ENCODE results near the gene RNF223.
"Not testable (repeated sequence)": the region's sequence is repeated elsewhere in the genome, so short reads cannot be mapped to it uniquely, and the experiment has no call there.

The RNF223 gene

DNA sequence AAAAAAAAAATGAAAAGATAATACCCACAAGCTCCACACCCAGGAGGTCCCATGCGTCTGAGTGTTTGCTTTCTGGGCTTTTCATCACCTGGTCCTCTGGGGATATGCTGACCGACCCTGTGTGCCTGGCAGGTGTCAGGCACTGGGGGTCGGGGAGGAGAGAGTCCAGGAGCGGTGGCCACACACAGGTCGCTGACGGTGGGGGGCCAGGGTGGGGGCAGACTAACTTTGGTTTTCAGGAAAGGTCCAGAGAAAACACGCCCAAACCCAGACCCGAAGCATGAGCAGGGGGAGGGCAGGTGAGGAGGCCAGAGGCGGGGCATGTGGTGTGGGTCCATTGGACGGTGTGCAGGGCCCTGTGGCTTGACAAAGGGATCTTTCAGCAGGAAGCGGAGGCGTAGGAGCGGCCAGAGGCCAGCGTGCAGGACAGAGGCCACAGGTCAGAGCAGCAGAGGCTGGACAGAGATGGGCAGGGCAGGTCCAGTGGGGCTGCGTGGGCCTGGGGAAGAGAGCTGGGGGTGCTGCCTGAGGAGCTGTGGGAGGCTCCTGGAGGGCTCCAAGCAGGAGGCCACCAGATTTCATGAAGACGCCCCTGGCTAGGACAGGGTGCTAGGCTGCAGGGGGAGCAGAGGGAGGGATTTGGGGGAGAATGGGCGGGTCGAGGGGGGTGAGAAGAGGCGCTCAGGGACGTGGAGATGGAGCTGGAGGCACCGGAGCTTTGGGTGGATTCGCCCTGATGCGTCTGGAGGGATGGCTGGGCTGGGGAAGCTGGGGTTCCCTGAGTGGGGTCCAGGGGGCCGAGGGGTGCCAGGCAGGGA is 15.8 kb downstream of the RNF223 start:
- H3K27ac ChIP-seq (ENCODE audit: low read length), result no peak overlapping the region
- no peaks in the 10 kb centered on the region for H3K4me1 ChIP-seq (ENCODE audit: control insufficient read depth, low read depth, low read length)
- peak overlapping the region; percentile 58 for H3K4me3 ChIP-seq (ENCODE audit: low read length)
- H3K36me3 ChIP-seq (ENCODE audit: control insufficient read depth, low read depth, low read length), result peaks cover 12% of the 10 kb centered on the region
- H3K27me3 ChIP-seq (ENCODE audit: control insufficient read depth, insufficient read depth, low read length), result peaks cover 65% of the 10 kb centered on the region
- no peak overlapping the region for H3K9ac ChIP-seq (ENCODE audit: low read length)
- no peaks in the 10 kb centered on the region for H3K9me3 ChIP-seq (ENCODE audit: control insufficient read depth, low read depth, low read length)

DNA sequence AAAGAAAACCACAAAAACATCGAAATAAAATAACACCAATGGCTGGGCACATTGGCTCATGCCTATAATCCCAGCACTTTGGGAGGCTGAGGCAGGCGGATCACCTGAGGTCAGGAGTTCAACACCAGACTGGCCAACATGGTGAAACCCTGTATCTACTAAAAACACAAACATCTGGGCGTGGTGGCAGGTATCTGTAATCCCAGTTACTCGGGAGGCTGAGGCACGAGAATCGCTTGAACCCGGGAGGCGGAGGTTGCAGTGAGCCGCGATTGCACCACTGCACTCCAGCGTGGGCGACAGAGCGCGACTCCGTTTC is 16.4 kb downstream of the RNF223 start:
- not testable (repeated sequence) for H3K9me3 ChIP-seq (ENCODE audit: control insufficient read depth, low read depth, low read length); H3K4me1 ChIP-seq (ENCODE audit: control insufficient read depth, low read depth, low read length); H3K27ac ChIP-seq (ENCODE audit: low read length); H3K9ac ChIP-seq (ENCODE audit: low read length); H3K4me3 ChIP-seq (ENCODE audit: low read length)
- Histone ChIP-seq H3K36me3 (ENCODE audit: control insufficient read depth, low read depth, low read length) (peaks cover 16% of the 10 kb centered on the region), H3K27me3 (ENCODE audit: control insufficient read depth, insufficient read depth, low read length) (peaks cover 59% of the 10 kb centered on the region)

DNA sequence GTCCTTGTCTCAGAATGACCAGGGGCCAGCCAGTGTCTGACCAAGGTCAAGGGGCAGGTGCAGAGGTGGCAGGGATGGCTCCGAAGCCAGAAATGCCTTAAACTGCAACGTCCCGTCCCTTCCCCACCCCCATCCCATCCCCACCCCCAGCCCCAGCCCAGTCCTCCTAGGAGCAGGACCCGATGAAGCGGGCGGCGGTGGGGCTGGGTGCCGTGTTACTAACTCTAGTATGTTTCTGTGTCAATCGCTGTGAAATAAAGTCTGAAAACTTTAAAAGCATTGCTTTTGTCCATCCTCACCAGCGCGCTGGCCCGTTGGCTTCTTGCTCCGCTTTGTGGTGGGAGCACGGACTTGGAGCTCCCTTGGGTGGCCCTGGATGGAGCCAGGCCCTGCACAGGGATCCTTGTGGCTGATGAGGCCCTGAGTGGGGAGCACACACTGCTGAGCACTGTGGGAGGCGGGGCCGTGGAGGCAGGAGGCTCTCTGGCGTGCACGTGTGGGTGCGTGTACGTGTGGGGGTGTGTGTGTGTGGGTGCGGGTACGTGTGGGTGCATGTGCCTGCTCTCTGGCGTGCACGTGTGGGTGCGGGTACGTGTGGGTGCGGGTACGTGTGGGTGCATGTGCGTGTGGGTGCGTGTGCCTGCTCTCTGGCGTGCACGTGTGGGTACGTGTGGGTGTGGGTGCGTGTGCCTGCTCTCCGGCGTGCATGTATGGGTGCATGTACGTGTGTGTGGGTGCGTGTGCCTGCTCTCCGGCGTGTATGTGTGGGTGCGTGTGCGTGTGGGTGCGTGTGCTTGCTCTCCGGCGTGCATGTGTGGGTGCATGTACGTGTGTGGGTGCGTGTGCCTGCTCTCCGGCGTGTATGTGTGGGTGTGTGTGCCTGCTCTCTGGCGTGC is 18.0 kb downstream of the RNF223 start:
- Histone ChIP-seq H3K9ac (ENCODE audit: low read length) (no peak overlapping the region), H3K36me3 (ENCODE audit: control insufficient read depth, low read depth, low read length) (peaks cover 24% of the 10 kb centered on the region), H3K9me3 (ENCODE audit: control insufficient read depth, low read depth, low read length) (no peaks in the 10 kb centered on the region), H3K4me3 (ENCODE audit: low read length) (no peak overlapping the region), H3K27ac (ENCODE audit: low read length) (no peak overlapping the region), H3K4me1 (ENCODE audit: control insufficient read depth, low read depth, low read length) (no peaks in the 10 kb centered on the region), H3K27me3 (ENCODE audit: control insufficient read depth, insufficient read depth, low read length) (peaks cover 42% of the 10 kb centered on the region)

DNA sequence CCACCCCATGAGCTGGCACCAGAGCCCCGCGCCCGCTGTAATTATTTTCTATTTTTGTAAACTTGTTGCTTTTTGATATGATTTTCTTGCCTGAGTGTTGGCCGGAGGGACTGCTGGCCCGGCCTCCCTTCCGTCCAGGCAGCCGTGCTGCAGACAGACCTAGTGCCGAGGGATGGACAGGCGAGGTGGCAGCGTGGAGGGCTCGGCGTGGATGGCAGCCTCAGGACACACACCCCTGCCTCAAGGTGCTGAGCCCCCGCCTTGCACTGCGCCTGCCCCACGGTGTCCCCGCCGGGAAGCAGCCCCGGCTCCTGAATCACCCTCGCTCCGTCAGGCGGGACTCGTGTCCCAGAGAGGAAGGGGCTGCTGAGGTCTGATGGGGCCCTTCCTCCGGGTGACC is 19.1 kb downstream of the RNF223 start:
- Histone ChIP-seq H3K4me1 (ENCODE audit: control insufficient read depth, low read depth, low read length) (no peaks in the 10 kb centered on the region), H3K4me3 (ENCODE audit: low read length) (no peak overlapping the region), H3K9ac (ENCODE audit: low read length) (no peak overlapping the region), H3K27ac (ENCODE audit: low read length) (no peak overlapping the region), H3K9me3 (ENCODE audit: control insufficient read depth, low read depth, low read length) (no peaks in the 10 kb centered on the region), H3K36me3 (ENCODE audit: control insufficient read depth, low read depth, low read length) (peaks cover 24% of the 10 kb centered on the region), H3K27me3 (ENCODE audit: control insufficient read depth, insufficient read depth, low read length) (peaks cover 31% of the 10 kb centered on the region)

DNA sequence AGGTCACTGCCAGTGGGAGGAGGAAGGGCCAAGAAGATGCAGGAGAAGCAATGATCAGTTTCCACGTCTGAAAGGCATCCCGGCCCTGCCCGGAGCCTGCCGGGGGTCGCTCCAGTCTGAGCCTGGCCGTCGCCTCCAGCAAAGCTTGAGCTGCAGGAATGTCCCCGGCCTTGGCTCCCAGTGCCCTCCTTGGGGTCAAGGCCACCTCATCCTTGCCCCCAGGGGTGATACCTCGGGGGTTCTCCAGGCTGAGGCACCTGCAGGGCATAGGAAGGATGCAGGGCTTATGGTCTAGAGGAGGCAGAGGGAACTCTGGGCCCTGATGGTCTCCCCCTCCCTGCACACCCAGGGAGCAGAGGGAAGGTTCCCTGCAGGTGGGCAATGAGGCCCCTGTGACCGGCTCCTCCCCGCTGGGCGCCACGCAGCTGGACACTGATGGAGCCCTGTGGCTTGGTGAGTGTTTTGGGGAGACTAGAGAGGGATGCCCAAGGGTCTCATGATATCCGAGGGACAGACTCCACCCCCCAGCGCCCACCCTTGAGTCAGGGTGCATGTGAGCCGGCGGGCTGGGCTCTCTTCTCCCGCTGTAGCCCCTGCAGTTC is 19.9 kb downstream of the RNF223 start:
- Histone ChIP-seq H3K36me3 (ENCODE audit: control insufficient read depth, low read depth, low read length) (peaks cover 24% of the 10 kb centered on the region), H3K27ac (ENCODE audit: low read length) (no peak overlapping the region), H3K9ac (ENCODE audit: low read length) (no peak overlapping the region), H3K4me1 (ENCODE audit: control insufficient read depth, low read depth, low read length) (no peaks in the 10 kb centered on the region), H3K9me3 (ENCODE audit: control insufficient read depth, low read depth, low read length) (no peaks in the 10 kb centered on the region), H3K4me3 (ENCODE audit: low read length) (no peak overlapping the region), H3K27me3 (ENCODE audit: control insufficient read depth, insufficient read depth, low read length) (peaks cover 26% of the 10 kb centered on the region)

DNA sequence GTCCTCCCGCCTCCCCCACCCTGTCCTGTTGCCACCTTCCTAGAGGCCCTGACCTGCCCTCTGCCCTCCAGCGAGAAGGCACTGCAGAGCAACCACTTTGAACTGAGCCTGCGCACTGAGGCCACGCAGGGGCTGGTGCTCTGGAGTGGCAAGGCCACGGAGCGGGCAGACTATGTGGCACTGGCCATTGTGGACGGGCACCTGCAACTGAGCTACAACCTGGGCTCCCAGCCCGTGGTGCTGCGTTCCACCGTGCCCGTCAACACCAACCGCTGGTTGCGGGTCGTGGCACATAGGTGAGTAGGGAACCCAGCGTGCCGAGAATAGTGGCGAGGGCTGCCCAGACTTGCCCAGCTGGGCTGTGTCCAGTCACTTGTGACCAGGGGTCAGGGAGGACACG is 20.4 kb downstream of the RNF223 start:
- Histone ChIP-seq H3K27me3 (ENCODE audit: control insufficient read depth, insufficient read depth, low read length) (peaks cover 21% of the 10 kb centered on the region), H3K36me3 (ENCODE audit: control insufficient read depth, low read depth, low read length) (peaks cover 24% of the 10 kb centered on the region)

DNA sequence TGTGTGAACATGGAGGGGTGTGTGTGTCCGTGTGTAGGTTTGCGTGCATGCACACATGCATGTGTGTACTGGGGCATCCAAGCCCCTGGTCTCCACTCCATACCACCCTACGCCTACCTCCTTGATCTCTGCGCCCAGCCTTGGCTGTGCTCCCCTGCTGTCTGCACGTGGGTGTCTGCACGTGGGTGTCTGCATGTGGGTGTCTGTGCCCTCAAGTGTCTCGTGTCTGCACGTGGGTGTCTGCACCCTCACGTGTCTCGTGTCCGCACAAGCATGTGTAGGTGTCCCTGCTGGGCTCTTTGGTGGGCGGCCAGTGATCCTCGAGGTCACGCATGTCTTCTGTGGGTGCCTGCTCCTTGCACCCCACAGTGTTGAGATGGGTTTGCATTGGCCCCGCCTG is 21.1 kb downstream of the RNF223 start:
- Histone ChIP-seq H3K4me1 (ENCODE audit: control insufficient read depth, low read depth, low read length) (no peaks in the 10 kb centered on the region), H3K9ac (ENCODE audit: low read length) (no peak overlapping the region), H3K27me3 (ENCODE audit: control insufficient read depth, insufficient read depth, low read length) (peaks cover 15% of the 10 kb centered on the region), H3K36me3 (ENCODE audit: control insufficient read depth, low read depth, low read length) (peaks cover 24% of the 10 kb centered on the region), H3K9me3 (ENCODE audit: control insufficient read depth, low read depth, low read length) (no peaks in the 10 kb centered on the region), H3K4me3 (ENCODE audit: low read length) (no peak overlapping the region), H3K27ac (ENCODE audit: low read length) (no peak overlapping the region)

More for the DNA sequence above, 20.4 kb downstream of the RNF223 start:
- Histone ChIP-seq H3K4me3 (ENCODE audit: low read length) (no peak overlapping the region), H3K27ac (ENCODE audit: low read length) (no peak overlapping the region), H3K9ac (ENCODE audit: low read length) (no peak overlapping the region), H3K9me3 (ENCODE audit: control insufficient read depth, low read depth, low read length) (no peaks in the 10 kb centered on the region), H3K4me1 (ENCODE audit: control insufficient read depth, low read depth, low read length) (no peaks in the 10 kb centered on the region)

DNA sequence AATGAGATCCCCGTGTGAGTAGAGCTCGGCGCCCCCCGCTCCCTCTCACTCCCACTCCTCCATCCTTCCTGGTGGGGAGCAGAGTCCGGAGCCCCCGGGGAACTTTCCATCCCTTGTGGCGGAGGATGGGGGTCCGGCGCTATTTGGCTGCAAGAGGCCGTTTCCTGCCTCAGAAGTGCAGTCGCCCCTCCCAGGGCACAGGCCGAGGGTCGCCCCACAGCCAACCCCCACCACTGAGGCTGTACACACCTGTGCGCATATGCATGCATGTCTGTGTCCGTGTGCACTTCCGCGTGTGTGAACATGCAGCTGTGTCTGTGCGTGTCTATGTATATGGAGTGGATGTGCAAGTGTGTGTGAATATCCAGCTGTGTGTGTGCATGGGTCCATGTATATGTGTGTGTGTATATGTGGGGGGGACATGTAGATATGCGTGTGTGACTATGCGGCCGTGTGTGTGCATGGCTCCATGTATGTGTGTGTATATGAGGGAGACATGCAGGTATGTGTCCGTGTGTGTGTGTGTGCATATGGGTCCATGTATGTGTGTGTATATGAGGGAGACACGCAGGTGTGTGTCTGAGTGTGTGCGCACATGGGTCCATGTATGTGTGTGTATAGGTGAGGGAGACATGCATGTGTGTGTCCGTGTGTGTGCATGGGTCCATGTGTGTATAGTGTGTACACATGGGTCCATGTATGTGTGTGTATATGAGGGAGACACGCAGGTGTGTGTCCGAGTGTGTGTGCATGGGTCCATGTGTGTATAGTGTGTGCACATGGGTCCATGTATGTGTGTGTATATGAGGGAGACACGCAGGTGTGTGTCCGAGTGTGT is 21.9 kb downstream of the RNF223 start:
- Histone ChIP-seq H3K27ac (ENCODE audit: low read length) (no peak overlapping the region), H3K4me3 (ENCODE audit: low read length) (no peak overlapping the region), H3K4me1 (ENCODE audit: control insufficient read depth, low read depth, low read length) (no peaks in the 10 kb centered on the region), H3K9me3 (ENCODE audit: control insufficient read depth, low read depth, low read length) (no peaks in the 10 kb centered on the region), H3K9ac (ENCODE audit: low read length) (no peak overlapping the region), H3K36me3 (ENCODE audit: control insufficient read depth, low read depth, low read length) (peaks cover 29% of the 10 kb centered on the region), H3K27me3 (ENCODE audit: control insufficient read depth, insufficient read depth, low read length) (peaks cover 7% of the 10 kb centered on the region)

DNA sequence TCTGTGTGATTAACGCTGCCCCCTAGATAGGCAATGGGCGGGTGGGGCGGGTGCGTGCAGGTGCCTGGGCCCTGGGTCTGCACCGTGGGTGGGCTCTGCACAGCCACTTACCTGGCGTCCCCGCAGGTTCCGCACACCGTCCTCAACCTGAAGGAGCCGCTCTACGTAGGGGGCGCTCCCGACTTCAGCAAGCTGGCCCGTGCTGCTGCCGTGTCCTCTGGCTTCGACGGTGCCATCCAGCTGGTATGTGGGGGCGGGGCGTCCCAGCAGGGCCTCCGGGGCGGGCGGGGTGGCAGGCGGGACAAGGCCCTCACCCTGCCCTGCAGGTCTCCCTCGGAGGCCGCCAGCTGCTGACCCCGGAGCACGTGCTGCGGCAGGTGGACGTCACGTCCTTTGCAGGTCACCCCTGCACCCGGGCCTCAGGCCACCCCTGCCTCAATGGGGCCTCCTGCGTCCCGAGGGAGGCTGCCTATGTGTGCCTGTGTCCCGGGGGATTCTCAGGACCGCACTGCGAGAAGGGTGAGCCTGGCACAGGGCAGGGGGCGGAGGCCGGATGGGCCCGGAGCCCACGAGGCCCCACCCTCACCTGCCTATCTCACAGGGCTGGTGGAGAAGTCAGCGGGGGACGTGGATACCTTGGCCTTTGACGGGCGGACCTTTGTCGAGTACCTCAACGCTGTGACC is 22.8 kb downstream of the RNF223 start:
- H3K9ac ChIP-seq (ENCODE audit: low read length), result no peak overlapping the region
- H3K4me3 ChIP-seq (ENCODE audit: low read length), result no peak overlapping the region
- no peaks in the 10 kb centered on the region for H3K27me3 ChIP-seq (ENCODE audit: control insufficient read depth, insufficient read depth, low read length)
- no peak overlapping the region for H3K27ac ChIP-seq (ENCODE audit: low read length)
- no peaks in the 10 kb centered on the region for H3K4me1 ChIP-seq (ENCODE audit: control insufficient read depth, low read depth, low read length)
- H3K36me3 ChIP-seq (ENCODE audit: control insufficient read depth, low read depth, low read length), result peaks cover 34% of the 10 kb centered on the region
- H3K9me3 ChIP-seq (ENCODE audit: control insufficient read depth, low read depth, low read length), result no peaks in the 10 kb centered on the region

DNA sequence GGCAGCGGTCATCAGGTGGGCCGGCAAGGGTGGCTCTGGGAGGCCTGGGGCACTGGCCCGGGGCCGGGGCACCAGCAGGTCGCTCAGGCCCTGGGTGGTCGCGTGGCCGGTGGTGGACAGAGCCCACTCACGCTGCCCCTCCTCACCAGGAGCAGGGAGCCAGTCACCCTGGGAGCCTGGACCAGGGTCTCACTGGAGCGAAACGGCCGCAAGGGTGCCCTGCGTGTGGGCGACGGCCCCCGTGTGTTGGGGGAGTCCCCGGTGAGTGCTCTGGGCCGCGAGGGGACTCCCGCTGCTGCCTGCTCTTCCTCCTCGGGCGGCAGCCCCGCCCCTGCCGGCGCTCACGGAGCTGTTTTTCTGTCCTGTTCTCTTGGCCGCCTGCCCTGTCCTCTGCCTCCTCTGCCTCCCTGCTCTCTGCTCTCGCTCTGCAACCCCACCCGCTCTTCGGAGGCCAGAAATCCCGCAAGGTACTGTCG is 23.5 kb downstream of the RNF223 start:
- H3K4me3 ChIP-seq (ENCODE audit: low read length), result no peak overlapping the region
- no peaks in the 10 kb centered on the region for H3K27me3 ChIP-seq (ENCODE audit: control insufficient read depth, insufficient read depth, low read length)
- no peaks in the 10 kb centered on the region for H3K4me1 ChIP-seq (ENCODE audit: control insufficient read depth, low read depth, low read length)
- H3K9me3 ChIP-seq (ENCODE audit: control insufficient read depth, low read depth, low read length), result no peaks in the 10 kb centered on the region
- no peak overlapping the region for H3K9ac ChIP-seq (ENCODE audit: low read length)
- peaks cover 37% of the 10 kb centered on the region for H3K36me3 ChIP-seq (ENCODE audit: control insufficient read depth, low read depth, low read length)
- H3K27ac ChIP-seq (ENCODE audit: low read length), result no peak overlapping the region

Measured in iPS-18a (cell line).